ENCODE results near the gene IL31.
"Not testable (repeated sequence)": the region's sequence is repeated elsewhere in the genome, so short reads cannot be mapped to it uniquely, and the experiment has no call there.

IL31 gene

GRCh38 chr12:122174155-122174845, at the start of gene IL31:
Gene IL31, minus strand, starts transcription at chr12:122174221. Its CDS starts 49 bp downstream, at chr12:122174172.
- in situ Hi-C loops (cut with MboI; ENCODE audit: low sequenced_read_pairs) = no loop called here

- in situ Hi-C loops (cut with MboI; ENCODE audit: low sequenced_read_pairs) = no loop called here
These were observed 42.4 kb upstream of the IL31 start for GRCh38 chr12:122216445-122216844.

GRCh38 chr12:122215771-122216170, 41.8 kb upstream of the IL31 start:
- in situ Hi-C loops (cut with MboI; ENCODE audit: low sequenced_read_pairs) = no loop called here

DNA sequence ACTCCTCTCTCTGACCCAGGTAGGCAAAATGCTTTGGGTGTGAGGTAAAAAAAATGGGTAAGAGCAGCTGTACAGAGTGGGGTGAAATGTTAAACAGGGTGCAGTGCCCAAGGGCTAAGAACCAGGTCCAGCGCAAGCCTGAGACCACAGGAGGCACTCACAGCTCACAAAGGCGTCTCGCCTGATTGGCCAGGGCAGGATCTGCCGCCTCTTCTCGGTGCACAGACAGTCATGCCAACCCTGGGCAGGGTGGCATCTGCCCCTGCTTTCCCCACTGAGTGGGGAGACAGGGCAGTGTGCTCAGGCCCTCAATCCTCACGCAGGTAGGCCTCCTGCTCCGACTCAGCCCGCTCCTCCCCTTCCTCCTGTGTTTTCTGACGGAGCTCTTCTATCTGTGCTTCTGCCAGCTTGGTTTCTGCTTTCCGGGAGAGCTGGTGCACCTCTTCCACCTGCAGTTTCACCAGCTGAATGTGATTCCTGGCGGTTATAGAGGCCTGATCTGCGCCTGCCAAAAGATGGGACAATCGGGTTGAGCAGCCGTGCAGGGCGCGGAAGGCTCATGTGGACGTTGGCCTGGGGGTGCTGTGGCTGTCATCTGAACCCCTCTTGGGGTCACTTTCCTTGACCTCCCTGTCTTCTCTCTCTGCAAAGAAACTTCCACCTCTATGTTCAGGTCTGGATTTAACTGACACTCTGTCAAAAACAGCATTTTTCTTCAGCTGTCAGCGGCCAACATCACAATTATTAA, 34.2 kb upstream of the IL31 start:
- in situ Hi-C loops (cut with MboI; ENCODE audit: low sequenced_read_pairs) = no loop called here

DNA sequence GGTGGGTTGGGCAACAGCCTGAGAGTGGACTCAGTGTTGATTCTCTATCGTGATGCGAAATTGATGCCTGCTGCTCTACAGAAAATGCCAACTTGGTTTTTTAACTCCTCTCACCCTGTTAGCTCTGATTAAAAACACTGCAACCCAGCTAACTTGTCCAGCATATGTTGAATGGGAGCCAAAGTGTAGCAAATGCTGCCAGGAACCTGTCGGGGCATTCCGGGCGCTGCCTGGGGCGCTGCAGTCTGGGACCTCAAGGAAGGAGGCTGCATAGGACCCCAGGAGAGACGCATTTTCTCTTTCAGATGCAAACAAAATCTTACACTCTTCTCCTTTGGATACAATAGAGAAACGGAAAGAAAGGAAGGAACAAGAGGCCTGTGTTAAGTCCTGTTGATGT, 33.4 kb upstream of the IL31 start:
- in situ Hi-C loops (cut with MboI; ENCODE audit: low sequenced_read_pairs) = no loop called here

GRCh38 chr12:122206976-122207375, 33.0 kb upstream of the IL31 start:
- in situ Hi-C loops (cut with MboI; ENCODE audit: low sequenced_read_pairs) = no loop called here

DNA sequence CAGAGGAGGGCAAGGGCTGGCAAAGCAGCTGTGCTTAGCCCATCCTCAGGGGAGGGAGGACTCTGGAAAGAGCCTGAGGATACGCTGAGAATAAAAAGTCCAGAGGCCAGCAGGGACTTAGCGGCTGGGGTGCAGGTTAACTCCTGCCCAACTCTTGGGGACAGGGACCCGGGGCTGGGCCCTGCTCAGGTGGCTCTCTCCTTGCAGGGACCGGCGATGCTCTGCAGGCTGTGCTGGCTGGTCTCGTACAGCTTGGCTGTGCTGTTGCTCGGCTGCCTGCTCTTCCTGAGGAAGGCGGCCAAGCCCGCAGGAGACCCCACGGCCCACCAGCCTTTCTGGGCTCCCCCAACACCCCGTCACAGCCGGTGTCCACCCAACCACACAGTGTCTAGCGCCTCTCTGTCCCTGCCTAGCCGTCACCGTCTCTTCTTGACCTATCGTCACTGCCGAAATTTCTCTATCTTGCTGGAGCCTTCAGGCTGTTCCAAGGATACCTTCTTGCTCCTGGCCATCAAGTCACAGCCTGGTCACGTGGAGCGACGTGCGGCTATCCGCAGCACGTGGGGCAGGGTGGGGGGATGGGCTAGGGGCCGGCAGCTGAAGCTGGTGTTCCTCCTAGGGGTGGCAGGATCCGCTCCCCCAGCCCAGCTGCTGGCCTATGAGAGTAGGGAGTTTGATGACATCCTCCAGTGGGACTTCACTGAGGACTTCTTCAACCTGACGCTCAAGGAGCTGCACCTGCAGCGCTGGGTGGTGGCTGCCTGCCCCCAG, 32.3 kb upstream of the IL31 start:
- in situ Hi-C loops (cut with MboI; ENCODE audit: low sequenced_read_pairs) = no loop called here

GRCh38 chr12:122205053-122205925, 31.3 kb upstream of the IL31 start:
- in situ Hi-C loops (cut with MboI; ENCODE audit: low sequenced_read_pairs) = no loop called here

GRCh38 chr12:122204167-122205052, 30.4 kb upstream of the IL31 start:
- in situ Hi-C loops (cut with MboI; ENCODE audit: low sequenced_read_pairs) = no loop called here

- in situ Hi-C loops (cut with MboI; ENCODE audit: low sequenced_read_pairs) = no loop called here
These were observed 29.5 kb upstream of the IL31 start, which contains the start of gene B3GNT4 for GRCh38 chr12:122203301-122204166. Gene B3GNT4, plus strand, starts transcription at chr12:122203709. Its CDS starts 910 bp downstream, at chr12:122204619.

- in situ Hi-C loops (cut with MboI; ENCODE audit: low sequenced_read_pairs) = not testable (repeated sequence)
These were observed 28.8 kb upstream of the IL31 start for GRCh38 chr12:122202811-122203210.

GRCh38 chr12:122202017-122202416, 28.0 kb upstream of the IL31 start:
- in situ Hi-C loops (cut with MboI; ENCODE audit: low sequenced_read_pairs) = no loop called here

- in situ Hi-C loops (cut with MboI; ENCODE audit: low sequenced_read_pairs) = no loop called here
These were observed 27.4 kb upstream of the IL31 start for GRCh38 chr12:122201381-122201780.

GRCh38 chr12:122200541-122201175, 26.6 kb upstream of the IL31 start:
- in situ Hi-C loops (cut with MboI; ENCODE audit: low sequenced_read_pairs) = no loop called here

- in situ Hi-C loops (cut with MboI; ENCODE audit: low sequenced_read_pairs) = no loop called here
These were observed 25.7 kb upstream of the IL31 start for GRCh38 chr12:122199484-122200355.

DNA sequence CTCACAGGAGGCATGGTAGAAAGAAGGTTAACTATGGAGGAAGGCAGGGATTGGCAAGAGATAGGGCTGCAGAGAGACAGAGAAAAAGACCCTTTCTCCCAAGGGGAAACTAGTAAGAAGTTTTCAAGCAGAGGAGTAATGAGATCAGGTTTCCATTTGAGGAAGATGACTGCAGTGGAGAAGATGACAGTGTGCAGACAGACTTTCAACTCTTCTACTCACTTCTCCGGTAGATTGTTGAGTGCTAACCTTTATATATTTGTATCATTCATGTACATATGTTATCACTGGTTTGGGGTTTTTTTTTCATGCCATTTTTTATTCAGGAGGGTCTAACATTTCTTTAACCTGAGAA, 23.6 kb upstream of the IL31 start:
- in situ Hi-C loops (cut with MboI; ENCODE audit: low sequenced_read_pairs) = no loop called here

DNA sequence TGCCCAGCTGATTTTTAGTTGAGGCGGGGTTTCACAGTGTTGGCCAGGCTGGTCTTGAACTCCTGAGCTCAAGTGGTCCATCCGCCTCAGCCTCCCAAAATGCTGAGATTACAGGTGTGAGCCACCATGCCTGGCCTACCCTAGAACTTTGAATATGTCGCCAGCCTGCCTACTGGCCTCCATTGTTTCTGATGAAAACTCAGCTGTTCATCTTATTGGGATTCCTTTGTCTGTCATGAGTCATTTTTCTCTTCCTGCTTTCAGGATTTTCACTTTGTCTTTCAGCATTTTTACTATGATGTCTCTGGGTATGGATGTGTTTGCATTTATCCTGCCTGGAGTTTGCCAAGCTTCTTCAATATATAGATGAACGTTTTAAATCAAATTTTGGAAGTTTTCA, 21.4 kb upstream of the IL31 start:
- in situ Hi-C loops (cut with MboI; ENCODE audit: low sequenced_read_pairs) = no loop called here

Measured in HL-60/S4 treated with retinoic acid at 250 ng/mL for 4 days and 3 days (cell line).